Measurements from ENCODE around the gene CDH20. TPM values are rescaled to one million over a fixed set of nuclear protein-coding genes. Genes with fewer than 3 reads are reported as not detected.

The CDH20 gene
- total and polyA plus RNA-seq, 4 donors: 0.02 to 0.11 (median 0.07) TPM; not detected in 1

GRCh38 chr18:61466736-61467135 is 133.5 kb downstream of the CDH20 start:
- H3K9me3 ChIP-seq (ENCODE audit: control insufficient read depth in 4 of 4, insufficient read depth in 3 of 4, low read length in 3 of 4): peaks cover 0 to 3% (median 0%) of the 10 kb centered on the region in 4 donors
- no peaks in the 10 kb centered on the region for H3K27me3 ChIP-seq (ENCODE audit: control insufficient read depth in 3 of 3, insufficient read depth in 3 of 3, low read length in 2 of 3)
- no peak for DNase-seq
- no peak overlapping the region for H3K27ac ChIP-seq (ENCODE audit: low read depth in 1 of 2, low read length in 1 of 2)
- no peaks in the 10 kb centered on the region for H3K36me3 ChIP-seq (ENCODE audit: control insufficient read depth in 4 of 4, insufficient read depth in 4 of 4, low read length in 4 of 4)
- TF ChIP-seq CTCF (IDR thresholded peaks at IDR 0.05; ENCODE audit: control extremely low read depth, extremely low read depth): no peak
- H3K4me3 ChIP-seq: no peak overlapping the region
- no peaks in the 10 kb centered on the region for H3K4me1 ChIP-seq (ENCODE audit: control insufficient read depth in 5 of 5, insufficient read depth in 5 of 5, low read length in 5 of 5)
- WGBS, 2 donors: 86 to 87% methylated on average over 3 of the region's 3 CpGs
- ATAC-seq (ENCODE audit: insufficient read depth, low FRiP score): no peak
- H3K9ac ChIP-seq (ENCODE audit: insufficient read depth in 1 of 2, low read length in 2 of 2): no peak overlapping the region

DNA sequence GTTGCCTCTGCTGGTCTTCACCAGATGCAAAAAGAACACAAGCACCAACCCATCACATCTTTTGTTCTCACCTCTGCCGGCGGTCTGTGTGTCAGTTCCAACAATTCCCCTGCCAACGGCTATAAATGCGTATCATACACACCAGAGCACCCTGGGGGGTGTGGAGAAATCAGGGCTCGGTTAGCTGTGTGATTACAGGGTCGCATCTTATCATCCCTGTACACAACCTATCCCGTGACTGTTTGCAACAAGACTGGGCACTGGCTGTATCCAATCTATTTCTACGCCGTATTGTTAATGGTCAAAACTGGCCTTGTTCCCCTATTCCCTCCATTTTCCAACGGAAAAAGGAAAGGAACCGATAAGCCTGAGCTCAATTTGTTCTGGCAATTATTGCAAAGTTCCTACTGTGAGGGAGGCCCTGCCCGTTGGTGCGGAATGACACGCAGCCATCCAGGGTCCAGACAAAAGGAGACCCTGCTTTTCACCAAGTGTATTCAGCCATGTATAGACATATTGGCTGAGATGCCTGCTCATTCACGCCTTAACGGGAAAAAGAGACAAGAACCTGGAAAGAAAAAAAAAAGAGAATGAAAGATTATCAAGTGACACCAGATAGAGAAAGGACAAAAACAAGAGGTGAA is 136.9 kb downstream of the CDH20 start:
- no peak for TF ChIP-seq CTCF (IDR thresholded peaks at IDR 0.05; ENCODE audit: control extremely low read depth, extremely low read depth)
- H3K4me1 ChIP-seq (ENCODE audit: control insufficient read depth in 5 of 5, insufficient read depth in 5 of 5, low read length in 5 of 5): no peaks in the 10 kb centered on the region
- no peak overlapping the region for H3K27ac ChIP-seq (ENCODE audit: low read depth in 1 of 2, low read length in 1 of 2)
- ATAC-seq (ENCODE audit: insufficient read depth, low FRiP score): no peak
- H3K9me3 ChIP-seq (ENCODE audit: control insufficient read depth in 4 of 4, insufficient read depth in 3 of 4, low read length in 3 of 4): peaks cover 0 to 1% (median 0%) of the 10 kb centered on the region in 4 donors
- no peak overlapping the region for H3K9ac ChIP-seq (ENCODE audit: insufficient read depth in 1 of 2, low read length in 2 of 2)
- no peak overlapping the region for H3K4me3 ChIP-seq
- H3K36me3 ChIP-seq (ENCODE audit: control insufficient read depth in 4 of 4, insufficient read depth in 4 of 4, low read length in 4 of 4): no peaks in the 10 kb centered on the region
- H3K27me3 ChIP-seq (ENCODE audit: control insufficient read depth in 3 of 3, insufficient read depth in 3 of 3, low read length in 2 of 3): peaks cover 0 to 5% (median 2%) of the 10 kb centered on the region in 3 donors
- WGBS, 2 donors: 88% methylated on average over 16 of the region's 16 CpGs
- no peak for DNase-seq

- H3K9me3 ChIP-seq (ENCODE audit: control insufficient read depth in 4 of 4, insufficient read depth in 3 of 4, low read length in 3 of 4): peaks cover 0 to 1% (median 0%) of the 10 kb centered on the region in 4 donors
- H3K9ac ChIP-seq (ENCODE audit: insufficient read depth in 1 of 2, low read length in 2 of 2): no peak overlapping the region
- DNase-seq (no peak), ATAC-seq (ENCODE audit: insufficient read depth, low FRiP score) (no peak)
- H3K4me3 ChIP-seq: no peak overlapping the region
- TF ChIP-seq CTCF (IDR thresholded peaks at IDR 0.05; ENCODE audit: control extremely low read depth, extremely low read depth): no peak
- 84 to 91% methylated on average over 4 of the region's 4 CpGs for WGBS, 2 donors
- H3K27me3 ChIP-seq (ENCODE audit: control insufficient read depth in 3 of 3, insufficient read depth in 3 of 3, low read length in 2 of 3): peaks cover 0 to 5% (median 5%) of the 10 kb centered on the region in 3 donors
- no peaks in the 10 kb centered on the region for H3K36me3 ChIP-seq (ENCODE audit: control insufficient read depth in 4 of 4, insufficient read depth in 4 of 4, low read length in 4 of 4)
- H3K4me1 ChIP-seq (ENCODE audit: control insufficient read depth in 5 of 5, insufficient read depth in 5 of 5, low read length in 5 of 5): no peaks in the 10 kb centered on the region
- no peak overlapping the region for H3K27ac ChIP-seq (ENCODE audit: low read depth in 1 of 2, low read length in 1 of 2)
Measured at GRCh38 chr18:61471541-61471940, 138.3 kb downstream of the CDH20 start.

DNA sequence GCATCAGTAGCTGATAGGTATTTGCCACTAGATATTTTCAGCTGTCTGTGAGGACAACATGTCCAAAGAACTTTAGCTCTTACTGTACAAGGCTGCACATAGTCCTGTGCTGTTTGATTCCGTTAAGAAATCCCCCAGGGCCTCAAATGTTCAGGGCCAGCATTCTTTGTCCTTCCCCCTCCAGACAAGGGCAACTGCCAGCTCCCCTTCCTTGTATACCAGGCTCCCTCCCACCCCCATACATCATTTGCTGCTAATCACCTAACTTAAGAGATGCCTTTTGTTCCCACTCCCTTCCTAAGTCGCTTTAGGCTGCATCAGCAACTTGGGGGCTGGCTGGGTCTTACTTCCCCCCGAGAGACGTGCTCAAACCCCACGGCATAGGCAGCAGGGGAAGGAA is 138.7 kb downstream of the CDH20 start:
- Histone ChIP-seq H3K9ac (ENCODE audit: insufficient read depth in 1 of 2, low read length in 2 of 2) (no peak overlapping the region), H3K4me3 (no peak overlapping the region), H3K27ac (ENCODE audit: low read depth in 1 of 2, low read length in 1 of 2) (no peak overlapping the region), H3K4me1 (ENCODE audit: control insufficient read depth in 5 of 5, insufficient read depth in 5 of 5, low read length in 5 of 5) (no peaks in the 10 kb centered on the region), H3K27me3 (ENCODE audit: control insufficient read depth in 3 of 3, insufficient read depth in 3 of 3, low read length in 2 of 3) (peaks cover 0 to 5% (median 5%) of the 10 kb centered on the region in 3 donors), H3K36me3 (ENCODE audit: control insufficient read depth in 4 of 4, insufficient read depth in 4 of 4, low read length in 4 of 4) (no peaks in the 10 kb centered on the region), H3K9me3 (ENCODE audit: control insufficient read depth in 4 of 4, insufficient read depth in 3 of 4, low read length in 3 of 4) (peaks cover 0 to 1% (median 0%) of the 10 kb centered on the region in 4 donors)
- DNase-seq: no peak
- TF ChIP-seq CTCF (IDR thresholded peaks at IDR 0.05; ENCODE audit: control extremely low read depth, extremely low read depth): no peak
- 57 to 62% methylated on average over 5 of the region's 5 CpGs for WGBS, 2 donors
- no peak for ATAC-seq (ENCODE audit: insufficient read depth, low FRiP score)

Data from lung (tissue), 12 donors.